Measurements from ENCODE around the gene NSG1. TPM values are rescaled to one million over a fixed set of nuclear protein-coding genes. Genes with fewer than 3 reads are reported as not detected.

The NSG1 gene
- total RNA-seq, 4 donors from 2014 or later: 0.15 to 4.8 (median 1.4) TPM

- Histone ChIP-seq H3K27me3 (peaks cover 100% of the 10 kb centered on the region), H3K9me3 (no peaks in the 10 kb centered on the region), H3K4me1 (peaks cover 0 to 13% (median 4%) of the 10 kb centered on the region in 3 donors), H3K4me3 (no peak overlapping the region), H3K36me3 (no peaks in the 10 kb centered on the region), H3K27ac (no peak overlapping the region)
- no peak for ATAC-seq
- TF ChIP-seq POLR2AphosphoS5 (IDR thresholded peaks at IDR 0.05) (no peak), POLR2A (IDR thresholded peaks at IDR 0.05) (no peak), EP300 (IDR thresholded peaks at IDR 0.05) (no peak)
- TF ChIP-seq, protein P1, sequence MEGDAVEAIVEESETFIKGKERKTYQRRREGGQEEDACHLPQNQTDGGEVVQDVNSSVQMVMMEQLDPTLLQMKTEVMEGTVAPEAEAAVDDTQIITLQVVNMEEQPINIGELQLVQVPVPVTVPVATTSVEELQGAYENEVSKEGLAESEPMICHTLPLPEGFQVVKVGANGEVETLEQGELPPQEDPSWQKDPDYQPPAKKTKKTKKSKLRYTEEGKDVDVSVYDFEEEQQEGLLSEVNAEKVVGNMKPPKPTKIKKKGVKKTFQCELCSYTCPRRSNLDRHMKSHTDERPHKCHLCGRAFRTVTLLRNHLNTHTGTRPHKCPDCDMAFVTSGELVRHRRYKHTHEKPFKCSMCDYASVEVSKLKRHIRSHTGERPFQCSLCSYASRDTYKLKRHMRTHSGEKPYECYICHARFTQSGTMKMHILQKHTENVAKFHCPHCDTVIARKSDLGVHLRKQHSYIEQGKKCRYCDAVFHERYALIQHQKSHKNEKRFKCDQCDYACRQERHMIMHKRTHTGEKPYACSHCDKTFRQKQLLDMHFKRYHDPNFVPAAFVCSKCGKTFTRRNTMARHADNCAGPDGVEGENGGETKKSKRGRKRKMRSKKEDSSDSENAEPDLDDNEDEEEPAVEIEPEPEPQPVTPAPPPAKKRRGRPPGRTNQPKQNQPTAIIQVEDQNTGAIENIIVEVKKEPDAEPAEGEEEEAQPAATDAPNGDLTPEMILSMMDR (IDR thresholded peaks at IDR 0.05): no peak
- WGBS, 2 donors (ENCODE audit: low coverage in 1 of 2): 93% methylated on average over 10 of the region's 13 CpGs; no CpG with 5 or more reads in 1 of the 2 donors
Measured at GRCh38 chr4:4392501-4393183, 5.7 kb downstream of the NSG1 start.

GRCh38 chr4:4394644-4395043, 7.7 kb downstream of the NSG1 start:
- H3K36me3 ChIP-seq: no peaks in the 10 kb centered on the region
- no peak for TF ChIP-seq POLR2A (IDR thresholded peaks at IDR 0.05)
- no peak for TF ChIP-seq POLR2AphosphoS5 (IDR thresholded peaks at IDR 0.05)
- no peak for TF ChIP-seq EP300 (IDR thresholded peaks at IDR 0.05)
- TF ChIP-seq, protein P1 (IDR thresholded peaks at IDR 0.05): no peak
- H3K27me3 ChIP-seq: peaks cover 98% of the 10 kb centered on the region
- peaks cover 0 to 1% (median 0%) of the 10 kb centered on the region in 3 donors for H3K9me3 ChIP-seq
- H3K4me3 ChIP-seq: no peak overlapping the region
- WGBS, 2 donors (ENCODE audit: low coverage in 1 of 2): 60% methylated on average over 1 of the region's 9 CpGs; no CpG with 5 or more reads in 1 of the 2 donors
- H3K4me1 ChIP-seq: no peaks in the 10 kb centered on the region
- ATAC-seq: no peak
- H3K27ac ChIP-seq: no peak overlapping the region

GRCh38 chr4:4395371-4395770, 8.5 kb downstream of the NSG1 start:
- TF ChIP-seq, protein P1 (IDR thresholded peaks at IDR 0.05): no peak
- ATAC-seq: no peak
- WGBS, 2 donors (ENCODE audit: low coverage in 1 of 2): 40 to 66% methylated on average over 2 to 9 of the region's 9 CpGs
- H3K4me3 ChIP-seq: no peak overlapping the region
- peaks cover 0 to 9% (median 0%) of the 10 kb centered on the region in 3 donors for H3K9me3 ChIP-seq
- no peaks in the 10 kb centered on the region for H3K36me3 ChIP-seq
- peaks cover 97% of the 10 kb centered on the region for H3K27me3 ChIP-seq
- no peaks in the 10 kb centered on the region for H3K4me1 ChIP-seq
- H3K27ac ChIP-seq: no peak overlapping the region

DNA sequence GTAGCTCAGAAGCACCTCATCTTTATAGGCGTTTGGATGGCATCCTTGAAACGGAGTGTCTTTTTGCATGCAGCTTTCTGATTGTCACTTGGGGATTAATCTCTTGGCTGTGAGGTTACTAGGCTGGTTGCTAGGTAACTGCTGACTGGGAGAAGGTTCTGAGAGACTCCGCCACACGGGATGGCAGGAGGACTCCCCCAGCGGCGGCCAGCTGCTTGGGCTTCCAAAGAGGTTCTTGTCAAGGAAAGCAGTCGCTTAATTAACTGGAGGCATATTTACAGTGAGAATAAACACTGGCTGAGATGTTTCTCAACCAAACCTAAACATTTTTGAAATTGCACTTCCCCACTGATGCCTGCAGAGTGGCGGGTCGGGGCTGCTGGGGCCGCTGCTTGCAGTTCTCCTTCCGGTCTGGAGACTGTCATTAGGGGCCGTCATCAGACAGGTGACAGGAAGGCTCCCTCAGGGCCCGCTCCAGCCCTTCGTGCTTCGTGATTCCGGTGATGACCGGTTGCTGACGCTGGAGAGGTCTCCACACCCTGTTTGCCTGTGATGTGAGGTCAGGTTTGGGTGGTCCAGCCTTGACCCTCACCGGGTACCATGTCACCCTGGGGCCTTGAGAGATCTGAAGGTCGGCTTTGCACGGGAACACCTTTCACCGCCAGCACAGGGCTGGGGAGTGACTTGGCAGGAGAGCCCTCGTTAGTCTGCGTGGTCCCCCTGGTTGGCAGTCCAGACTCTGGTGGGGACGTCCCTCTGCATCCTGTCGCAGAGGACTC, 9.1 kb downstream of the NSG1 start:
- no peak overlapping the region for H3K4me3 ChIP-seq
- peaks cover 93% of the 10 kb centered on the region for H3K27me3 ChIP-seq
- no peak overlapping the region for H3K27ac ChIP-seq
- 17% methylated on average over 17 of the region's 26 CpGs; no CpG with 5 or more reads in 1 of the 2 donors for WGBS, 2 donors (ENCODE audit: low coverage in 1 of 2)
- TF ChIP-seq EP300 (IDR thresholded peaks at IDR 0.05): no peak
- TF ChIP-seq POLR2AphosphoS5 (IDR thresholded peaks at IDR 0.05): no peak
- TF ChIP-seq, protein P1 (IDR thresholded peaks at IDR 0.05): no peak
- no peak for TF ChIP-seq POLR2A (IDR thresholded peaks at IDR 0.05)
- no peaks in the 10 kb centered on the region for H3K4me1 ChIP-seq
- H3K36me3 ChIP-seq: no peaks in the 10 kb centered on the region
- peaks cover 0 to 10% (median 0%) of the 10 kb centered on the region in 3 donors for H3K9me3 ChIP-seq
- ATAC-seq: no peak

Data from gastroesophageal sphincter (tissue), 4 donors.